ENCODE measurements around the gene OVOL1.

- no peak for TF ChIP-seq CTCF (IDR thresholded peaks at IDR 0.05 in 8 of 11, conservative IDR thresholded peaks at IDR 0.05 in 3 of 11)
- TF ChIP-seq POLR2A (IDR thresholded peaks at IDR 0.05): no peak
Measured at GRCh38 chr11:65814131-65814985, 27.5 kb downstream of the OVOL1 start.
